A673 (cell line): Measurements from ENCODE around the gene UNKL.

Source experiments
- EZH2 ChIP-seq: fragments of 200-600 bp; sonication (generic); IDR thresholded peaks from 2 replicates; pipeline ENCODE4 v1.6.1; 2017; ENCODE audit warnings: borderline replicate concordance, low read depth, mild to moderate bottlenecking, mixed read lengths, antibody characterized with exemption, low read length; ENCODE audit not compliant: poor library complexity, severe bottlenecking
- TF ChIP-seq, protein P1 (sequence below): fragments of 300-800, 200-600 bp; sonication (generic); conservative IDR thresholded peaks from 2 replicates; pipeline ENCODE4 v1.5.1; 2017; ENCODE audit warnings: low read depth, mild to moderate bottlenecking, antibody characterized with exemption, low read length, moderate library complexity, mixed read lengths

DNA sequence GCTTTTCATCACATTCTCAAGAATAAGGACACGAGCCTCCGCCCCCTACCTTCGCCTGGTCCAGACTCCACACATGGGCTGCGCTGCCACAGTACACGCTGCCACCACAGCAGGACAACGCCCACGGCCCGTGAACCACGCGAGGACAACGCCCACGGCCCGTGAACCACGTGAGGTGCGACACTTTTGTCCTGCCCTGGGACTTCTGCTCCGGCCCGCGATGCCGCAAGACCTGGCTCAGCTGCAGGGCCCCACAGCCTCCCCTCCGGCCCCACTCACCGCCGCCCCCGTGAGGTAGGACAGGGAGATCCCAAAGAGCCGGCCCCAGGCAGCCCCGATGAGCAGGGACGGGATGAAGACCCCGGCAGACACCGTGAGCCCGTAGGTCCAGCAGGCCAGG is 35.7 kb upstream of the UNKL start:
- TF ChIP-seq, protein P1, sequence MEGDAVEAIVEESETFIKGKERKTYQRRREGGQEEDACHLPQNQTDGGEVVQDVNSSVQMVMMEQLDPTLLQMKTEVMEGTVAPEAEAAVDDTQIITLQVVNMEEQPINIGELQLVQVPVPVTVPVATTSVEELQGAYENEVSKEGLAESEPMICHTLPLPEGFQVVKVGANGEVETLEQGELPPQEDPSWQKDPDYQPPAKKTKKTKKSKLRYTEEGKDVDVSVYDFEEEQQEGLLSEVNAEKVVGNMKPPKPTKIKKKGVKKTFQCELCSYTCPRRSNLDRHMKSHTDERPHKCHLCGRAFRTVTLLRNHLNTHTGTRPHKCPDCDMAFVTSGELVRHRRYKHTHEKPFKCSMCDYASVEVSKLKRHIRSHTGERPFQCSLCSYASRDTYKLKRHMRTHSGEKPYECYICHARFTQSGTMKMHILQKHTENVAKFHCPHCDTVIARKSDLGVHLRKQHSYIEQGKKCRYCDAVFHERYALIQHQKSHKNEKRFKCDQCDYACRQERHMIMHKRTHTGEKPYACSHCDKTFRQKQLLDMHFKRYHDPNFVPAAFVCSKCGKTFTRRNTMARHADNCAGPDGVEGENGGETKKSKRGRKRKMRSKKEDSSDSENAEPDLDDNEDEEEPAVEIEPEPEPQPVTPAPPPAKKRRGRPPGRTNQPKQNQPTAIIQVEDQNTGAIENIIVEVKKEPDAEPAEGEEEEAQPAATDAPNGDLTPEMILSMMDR: peak; percentile 28; the same call in 1 of the 2 replicates
- TF ChIP-seq EZH2: no peak
